ENCODE results near the gene CCDC142. TPM values are rescaled to one million over a fixed set of nuclear protein-coding genes. Genes with fewer than 3 reads are reported as not detected.

CCDC142 gene
- total and polyA plus RNA-seq, 2 of the 8 experiments (the other 6 are each of a cell fraction or from before 2014, with no cell fraction given), result 6.0 to 10.7 TPM

DNA sequence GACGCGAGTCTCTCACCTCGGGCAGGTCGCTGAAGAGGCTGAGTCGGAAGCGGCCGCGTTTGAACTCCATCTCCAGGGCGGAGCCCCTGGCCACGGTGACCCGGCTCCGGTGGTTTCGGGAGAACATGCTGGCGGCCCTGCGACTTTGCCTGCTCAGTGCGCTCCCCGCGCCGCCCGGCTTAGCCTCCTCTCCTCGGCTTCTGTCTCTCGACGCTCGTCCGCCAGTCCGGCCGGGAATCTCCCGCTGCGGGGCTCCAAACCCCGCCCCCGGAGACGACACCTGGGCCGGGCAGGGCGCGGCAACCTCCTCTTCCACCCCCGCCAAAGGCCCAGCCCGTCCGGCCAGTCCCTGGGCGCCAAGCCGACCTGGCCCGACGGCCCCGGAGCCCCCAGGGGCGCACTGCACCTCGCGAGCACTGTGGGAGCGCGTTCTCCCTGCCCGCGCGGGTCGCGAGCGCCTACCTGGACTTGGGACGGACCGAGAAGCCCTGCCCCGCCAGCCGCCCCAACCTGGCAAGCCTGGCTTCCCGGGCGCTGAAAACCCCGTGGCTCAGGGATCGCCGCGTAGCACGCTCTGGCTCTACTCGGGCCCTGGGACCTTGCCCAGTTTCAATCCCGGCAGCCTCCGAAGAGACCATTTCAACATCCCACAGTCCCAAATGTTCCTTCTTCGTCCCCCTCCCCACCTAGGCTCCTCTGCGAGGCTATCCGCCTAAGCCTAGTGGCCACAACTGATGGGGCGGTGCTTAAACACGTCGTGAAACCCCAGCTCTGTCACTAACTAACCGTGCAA lies 40.9 kb downstream of the CCDC142 start, which contains the start of gene RTKN:
RTKN (minus strand) TSS at position 248 of the 793 bp plus-strand sequence; CDS start at position 127, 121 bp downstream.
- no peaks in the 10 kb centered on the region; a peak in 2 of 7 replicates for H3K27me3 ChIP-seq (replicated peaks in 1 of 4; ENCODE audit: control insufficient read depth in 3 of 4, extremely low read depth in 1 of 4, insufficient read depth in 3 of 4, low read length in 3 of 4)
- H3K4me2 ChIP-seq (ENCODE audit: insufficient read depth in 1 of 2, low read depth in 2 of 2, low read length in 2 of 2), result peak within 1 kb of the TSS; percentile 68 to 92
- POLR2A ChIA-PET (ENCODE audit: partially characterized antibody), result interaction anchor here (0.5 to 3.9 kb wide), 22 partner anchors 8 to 281 kb away, joined by 3 to 66 read pairs (median 6); partner anchors contain the start of genes C2orf81, CCDC142, INO80B and MRPL53
- no peak within 1 kb of the TSS for H3K23ac ChIP-seq (ENCODE audit: insufficient read length)
- peak within 1 kb of the TSS; percentile 87 for H3K27ac ChIP-seq (ENCODE audit: low read depth, low read length)
- H3K23me2 ChIP-seq (ENCODE audit: low read depth, low read length), result peaks cover 6% of the 10 kb centered on the region; the same call in 1 of the 2 replicates
- H2AK5ac ChIP-seq (ENCODE audit: low read depth, low read length), result no peak within 1 kb of the TSS
- peak within 1 kb of the TSS; percentile 72 for H4K8ac ChIP-seq (ENCODE audit: extremely low read depth, insufficient read depth, low read length)
- peaks cover 4 to 21% (median 14%) of the 10 kb centered on the region in 4 experiments; a peak in 6 of 7 replicates for H3K4me1 ChIP-seq (replicated peaks in 1 of 4; ENCODE audit: control insufficient read depth in 3 of 4, insufficient read depth in 4 of 4, low read length in 3 of 4)
- 0 out of 2 replicates have a peak within 1 kb of the TSS, but pooled peaks have one; percentile 2 for H2BK15ac ChIP-seq (ENCODE audit: low read length)
- no peak within 1 kb of the TSS for H2BK20ac ChIP-seq (ENCODE audit: low read length)
- H3K9me3 ChIP-seq (ENCODE audit: insufficient read depth in 2 of 2, low read depth in 1 of 2, low read length in 1 of 2), result no peaks in the 10 kb centered on the region
- peaks cover 0 to 6% of the 10 kb centered on the region in 2 experiments for H4K20me1 ChIP-seq (replicated peaks in 1 of 2; ENCODE audit: control insufficient read depth in 1 of 2, insufficient read depth in 2 of 2, low read length in 2 of 2)
- no peak within 1 kb of the TSS for H3K14ac ChIP-seq (ENCODE audit: insufficient read length)
- H3K4ac ChIP-seq (replicated peaks; ENCODE audit: insufficient read length, low read depth, low read length), result peak within 1 kb of the TSS; percentile 71
- CTCF ChIA-PET (ENCODE audit: partially characterized antibody), result interaction anchor here (0.8 to 2.5 kb wide), 5 partner anchors 8 to 28 kb away, joined by 3 to 5 read pairs (median 3); no protein-coding TSS in a partner anchor
- peak within 1 kb of the TSS; percentile 38 for H4K91ac ChIP-seq (replicated peaks; ENCODE audit: insufficient read length, low read length)
- peak within 1 kb of the TSS; percentile 69 to 90 (median 80) for H3K4me3 ChIP-seq (ENCODE audit: extremely low read depth in 1 of 4, insufficient read depth in 2 of 4, low read depth in 3 of 4, low read length in 4 of 4)
- peaks cover 13% of the 10 kb centered on the region; the same call in 1 of the 2 replicates for H3K79me1 ChIP-seq (ENCODE audit: low read depth, low read length)
- peaks cover 4 to 34% of the 10 kb centered on the region in 2 experiments; a peak in 2 of 4 replicates for H3K79me2 ChIP-seq (ENCODE audit: control insufficient read depth in 1 of 2, insufficient read depth in 2 of 2, low read length in 2 of 2)
- H2BK5ac ChIP-seq (ENCODE audit: low read depth, low read length), result peak within 1 kb of the TSS; percentile 81
- H3K36me3 ChIP-seq (ENCODE audit: control insufficient read depth in 2 of 4, insufficient read depth in 4 of 4, low read length in 3 of 4), result no peaks in the 10 kb centered on the region
- H3K18ac ChIP-seq (ENCODE audit: extremely low read depth, low read length), result peak within 1 kb of the TSS; percentile 96
- peak within 1 kb of the TSS; percentile 79 for H2AFZ ChIP-seq (ENCODE audit: low read length)
- peak within 1 kb of the TSS; percentile 39; the same call in 1 of the 2 replicates for H2BK12ac ChIP-seq (ENCODE audit: low read depth, low read length)
- FAIRE-seq (peak; percentile 78), DNase-seq (ENCODE audit: low read depth in 1 of 2, low spot score in 2 of 2) (peak in 1 of 2 experiments; percentile 94)
- H3K56ac ChIP-seq (replicated peaks; ENCODE audit: insufficient read length, low read depth, low read length), result peak within 1 kb of the TSS; percentile 60
- 1% methylated on average over 75 of the region's 75 CpGs; no CpG with 5 or more reads in 1 of the 2 experiments for WGBS, 2 experiments (ENCODE audit: extremely low coverage in 1 of 2, insufficient coverage in 1 of 2, insufficient read length in 1 of 2, insufficient replicate concordance in 2 of 2, low coverage in 1 of 2, low lambda C conversion rate in 2 of 2, missing lambda C conversion rate in 1 of 2)
- peak within 1 kb of the TSS; percentile 64 to 77 (median 76) for H3K9ac ChIP-seq (replicated peaks in 1 of 4; ENCODE audit: extremely low read depth in 1 of 4, low read depth in 3 of 4, low read length in 3 of 4)
- H4K5ac ChIP-seq (ENCODE audit: insufficient read length, low read depth, low read length), result peak within 1 kb of the TSS; percentile 72
- no peak within 1 kb of the TSS for H2BK120ac ChIP-seq (replicated peaks; ENCODE audit: low read depth, low read length)
- TF ChIP-seq RXRA (IDR thresholded peaks at IDR 0.05; ENCODE audit: insufficient read depth, low read depth, low read length) (no peak), POLR2A (IDR thresholded peaks at IDR 0.05; ENCODE audit: control extremely low read depth in 1 of 2, low read depth in 2 of 2, low read length in 2 of 2) (peak in 1 of 2 experiments; percentile 88; a peak in 2 of 3 replicates), TBP (IDR thresholded peaks at IDR 0.05; ENCODE audit: low read depth, low read length) (peak; percentile 53; the same call in 1 of the 2 replicates), PHF8 (conservative IDR thresholded peaks at IDR 0.05; ENCODE audit: low read depth, low read length) (peak; percentile 76), SIN3A (conservative IDR thresholded peaks at IDR 0.05 in 1 of 2, IDR thresholded peaks at IDR 0.05 in 1 of 2; ENCODE audit: low read depth in 1 of 2, low read length in 2 of 2) (peak; percentile 43 to 52; a peak in 1 of 4 replicates), TAF1 (IDR thresholded peaks at IDR 0.05; ENCODE audit: low read depth, low read length) (peak; percentile 82), SUZ12 (IDR thresholded peaks at IDR 0.05; ENCODE audit: low read length) (0 out of 2 replicates have a peak, but pooled peaks have one; percentile 24), RBBP5 (IDR thresholded peaks at IDR 0.05; ENCODE audit: borderline replicate concordance, low read depth, low read length) (peak; percentile 71), RAD21 (IDR thresholded peaks at IDR 0.05 in 1 of 2, conservative IDR thresholded peaks at IDR 0.05 in 1 of 2; ENCODE audit: low read depth in 2 of 2, low read length in 2 of 2) (no peak), CREB1 (IDR thresholded peaks at IDR 0.05) (peak; percentile 22), POLR2AphosphoS5 (IDR thresholded peaks at IDR 0.05; ENCODE audit: low read depth, low read length) (peak; percentile 59)

Data from H1 (cell line).